ENCODE results near the gene SYNPO2L.
"Not testable (repeated sequence)": the region's sequence is repeated elsewhere in the genome, so short reads cannot be mapped to it uniquely, and the experiment has no call there.

The SYNPO2L gene

DNA sequence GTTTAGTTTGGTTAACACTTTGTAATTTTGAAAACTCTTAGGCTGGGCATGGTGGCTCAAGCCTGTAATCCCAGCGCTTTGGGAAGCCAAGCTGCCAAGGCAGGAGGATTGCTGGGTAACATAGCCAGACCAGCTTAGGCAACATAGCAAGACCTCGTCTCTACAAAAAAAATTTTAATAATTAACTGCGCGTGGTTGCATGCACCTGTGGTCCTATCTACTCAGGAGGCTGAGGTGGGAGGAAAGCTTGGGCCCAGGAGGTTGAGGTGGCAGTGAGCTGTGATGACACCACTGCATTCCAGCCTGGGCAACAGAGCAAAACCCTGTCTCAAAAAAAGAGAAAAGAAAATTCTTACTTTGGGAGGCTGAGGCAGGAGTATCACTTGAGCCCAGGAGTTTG is 32.8 kb downstream of the SYNPO2L start:
- TF ChIP-seq REST (IDR thresholded peaks at IDR 0.05; ENCODE audit: insufficient replicate concordance, low read depth) (no peak), GABPA (IDR thresholded peaks at IDR 0.05; ENCODE audit: low read depth) (no peak), SPI1 (IDR thresholded peaks at IDR 0.05; ENCODE audit: borderline replicate concordance, low read depth) (no peak), POLR2AphosphoS5 (IDR thresholded peaks at IDR 0.05; ENCODE audit: low read depth) (no peak), CTCF (IDR thresholded peaks at IDR 0.05; ENCODE audit: insufficient read depth, low read length) (no peak)
- Histone ChIP-seq H3K4me3 (replicated peaks; ENCODE audit: insufficient read depth, low read length) (no peak overlapping the region), H3K27me3 (ENCODE audit: insufficient read depth, poor library complexity, severe bottlenecking) (no peaks in the 10 kb centered on the region), H3K27ac (replicated peaks) (no peak overlapping the region)
- no peak for DNase-seq (ENCODE audit: low read depth in 1 of 2, low spot score in 1 of 2)

DNA sequence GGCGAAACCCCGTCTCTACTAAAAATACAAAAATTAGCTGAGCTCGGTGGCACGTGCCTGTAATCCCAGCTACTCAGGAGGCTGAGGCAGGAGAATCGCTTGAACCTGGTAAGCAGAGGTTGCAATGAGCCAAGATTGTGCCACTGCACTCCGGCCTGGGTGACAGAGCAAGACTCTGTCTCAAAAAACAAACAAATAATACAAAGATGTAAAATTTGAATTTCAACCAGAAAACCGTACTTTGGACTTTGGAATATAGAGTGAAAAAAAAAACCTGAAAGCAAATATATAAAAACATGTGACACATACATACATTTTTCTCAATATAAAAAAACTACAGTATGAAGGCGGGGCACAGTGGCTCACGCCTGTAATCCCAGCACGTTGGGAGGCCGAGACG is 34.9 kb downstream of the SYNPO2L start:
- DNase-seq (ENCODE audit: low read depth in 1 of 2, low spot score in 1 of 2) = not testable (repeated sequence)

GRCh38 chr10:73617143-73617542 is 38.7 kb downstream of the SYNPO2L start:
- not testable (repeated sequence) for H3K4me3 ChIP-seq (replicated peaks; ENCODE audit: insufficient read depth, low read length); H3K27me3 ChIP-seq (ENCODE audit: insufficient read depth, poor library complexity, severe bottlenecking); DNase-seq (ENCODE audit: low read depth in 1 of 2, low spot score in 1 of 2); H3K27ac ChIP-seq (replicated peaks)

More for the DNA sequence above, 34.9 kb downstream of the SYNPO2L start:
- H3K27me3 ChIP-seq (ENCODE audit: insufficient read depth, poor library complexity, severe bottlenecking); H3K4me3 ChIP-seq (replicated peaks; ENCODE audit: insufficient read depth, low read length); H3K27ac ChIP-seq (replicated peaks): not testable (repeated sequence)

DNA sequence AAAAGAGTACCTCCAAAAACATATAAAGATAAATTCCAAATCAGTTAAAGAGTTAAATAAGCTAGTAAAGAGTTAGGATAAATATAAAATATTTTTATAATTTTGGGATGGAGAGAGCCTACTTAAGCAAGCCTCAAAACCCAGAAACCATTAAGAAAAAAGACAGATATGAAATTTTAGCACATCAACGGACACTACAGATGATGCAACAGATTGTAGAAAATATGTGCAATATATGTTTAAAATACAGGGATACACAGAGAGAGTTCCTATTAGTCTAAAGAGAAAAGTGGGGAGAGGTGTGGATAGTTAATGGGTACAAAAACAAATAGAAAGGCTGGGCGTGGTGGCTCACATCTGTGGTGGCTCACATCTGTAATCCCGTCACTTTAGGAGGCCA is 41.1 kb downstream of the SYNPO2L start:
- Histone ChIP-seq H3K27ac (replicated peaks) (no peak overlapping the region), H3K4me3 (replicated peaks; ENCODE audit: insufficient read depth, low read length) (no peak overlapping the region), H3K27me3 (ENCODE audit: insufficient read depth, poor library complexity, severe bottlenecking) (no peaks in the 10 kb centered on the region)
- no peak for DNase-seq (ENCODE audit: low read depth in 1 of 2, low spot score in 1 of 2)
- TF ChIP-seq REST (IDR thresholded peaks at IDR 0.05; ENCODE audit: insufficient replicate concordance, low read depth) (no peak), CTCF (IDR thresholded peaks at IDR 0.05; ENCODE audit: insufficient read depth, low read length) (no peak), POLR2AphosphoS5 (IDR thresholded peaks at IDR 0.05; ENCODE audit: low read depth) (no peak), SPI1 (IDR thresholded peaks at IDR 0.05; ENCODE audit: borderline replicate concordance, low read depth) (no peak), GABPA (IDR thresholded peaks at IDR 0.05; ENCODE audit: low read depth) (no peak)

DNA sequence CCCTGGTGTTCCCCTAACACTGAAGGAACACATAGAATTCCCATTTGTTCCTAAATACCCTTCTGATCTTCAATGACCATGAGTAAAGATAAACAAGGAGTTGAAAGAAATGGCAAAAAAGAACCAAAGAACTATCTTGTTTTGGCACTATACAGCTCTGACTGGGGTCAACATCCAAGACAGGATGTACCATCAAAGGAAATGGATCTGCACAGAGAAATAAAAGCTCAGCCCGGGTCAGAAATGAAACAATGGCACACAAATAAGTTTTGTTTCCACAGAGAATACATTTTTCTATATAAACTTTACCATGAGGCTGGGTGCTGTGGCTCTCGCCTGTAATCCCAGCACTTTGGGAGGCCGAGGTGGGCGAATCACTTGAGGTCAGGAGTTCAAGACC is 46.7 kb downstream of the SYNPO2L start:
- Histone ChIP-seq H3K4me3 (replicated peaks; ENCODE audit: insufficient read depth, low read length) (no peak overlapping the region), H3K27me3 (ENCODE audit: insufficient read depth, poor library complexity, severe bottlenecking) (no peaks in the 10 kb centered on the region), H3K27ac (replicated peaks) (no peak overlapping the region)
- TF ChIP-seq GABPA (IDR thresholded peaks at IDR 0.05; ENCODE audit: low read depth) (no peak), SPI1 (IDR thresholded peaks at IDR 0.05; ENCODE audit: borderline replicate concordance, low read depth) (no peak), POLR2AphosphoS5 (IDR thresholded peaks at IDR 0.05; ENCODE audit: low read depth) (no peak), REST (IDR thresholded peaks at IDR 0.05; ENCODE audit: insufficient replicate concordance, low read depth) (no peak), CTCF (IDR thresholded peaks at IDR 0.05; ENCODE audit: insufficient read depth, low read length) (no peak)
- no peak for DNase-seq (ENCODE audit: low read depth in 1 of 2, low spot score in 1 of 2)
